ENCODE data around the gene GDPGP1.
A peak's percentile ranks its signal among the peaks of the same experiment; 100 is the strongest.

- TF ChIP-seq FOS (IDR thresholded peaks at IDR 0.05; ENCODE audit: low read depth, low read length) (0 out of 2 replicates have a peak, but pooled peaks have one; percentile 13), CTCF (conservative IDR thresholded peaks at IDR 0.05; ENCODE audit: low read depth, low read length) (no peak), BHLHE40 (IDR thresholded peaks at IDR 0.05; ENCODE audit: low read depth, low read length) (no peak), CEBPB (IDR thresholded peaks at IDR 0.05; ENCODE audit: low read depth, low read length) (no peak), POLR2A (IDR thresholded peaks at IDR 0.05; ENCODE audit: low read depth, low read length) (no peak), RAD21 (IDR thresholded peaks at IDR 0.05; ENCODE audit: low read length) (no peak), SMC3 (IDR thresholded peaks at IDR 0.05; ENCODE audit: low read depth, low read length) (no peak), ELK1 (IDR thresholded peaks at IDR 0.05; ENCODE audit: borderline replicate concordance, low read depth, low read length) (no peak)
These were observed 22.4 kb upstream of the GDPGP1 start for GRCh38 chr15:90211440-90212143.
